ENCODE measurements around the gene SELENBP1.
"Not testable (repeated sequence)": the region's sequence is repeated elsewhere in the genome, so short reads cannot be mapped to it uniquely, and the experiment has no call there.

SELENBP1 gene

GRCh38 chr1:151364996-151365395, 7.5 kb downstream of the SELENBP1 start:
- no peak for DNase-seq
- Histone ChIP-seq H3K4me3 (ENCODE audit: low read depth, low read length) (no peak overlapping the region), H3K36me3 (replicated peaks) (no peaks in the 10 kb centered on the region), H3K27me3 (replicated peaks) (no peaks in the 10 kb centered on the region), H3K27ac (no peak overlapping the region)
- TF ChIP-seq, protein P1, sequence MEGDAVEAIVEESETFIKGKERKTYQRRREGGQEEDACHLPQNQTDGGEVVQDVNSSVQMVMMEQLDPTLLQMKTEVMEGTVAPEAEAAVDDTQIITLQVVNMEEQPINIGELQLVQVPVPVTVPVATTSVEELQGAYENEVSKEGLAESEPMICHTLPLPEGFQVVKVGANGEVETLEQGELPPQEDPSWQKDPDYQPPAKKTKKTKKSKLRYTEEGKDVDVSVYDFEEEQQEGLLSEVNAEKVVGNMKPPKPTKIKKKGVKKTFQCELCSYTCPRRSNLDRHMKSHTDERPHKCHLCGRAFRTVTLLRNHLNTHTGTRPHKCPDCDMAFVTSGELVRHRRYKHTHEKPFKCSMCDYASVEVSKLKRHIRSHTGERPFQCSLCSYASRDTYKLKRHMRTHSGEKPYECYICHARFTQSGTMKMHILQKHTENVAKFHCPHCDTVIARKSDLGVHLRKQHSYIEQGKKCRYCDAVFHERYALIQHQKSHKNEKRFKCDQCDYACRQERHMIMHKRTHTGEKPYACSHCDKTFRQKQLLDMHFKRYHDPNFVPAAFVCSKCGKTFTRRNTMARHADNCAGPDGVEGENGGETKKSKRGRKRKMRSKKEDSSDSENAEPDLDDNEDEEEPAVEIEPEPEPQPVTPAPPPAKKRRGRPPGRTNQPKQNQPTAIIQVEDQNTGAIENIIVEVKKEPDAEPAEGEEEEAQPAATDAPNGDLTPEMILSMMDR (IDR thresholded peaks at IDR 0.05; ENCODE audit: low read depth, low read length, missing control alignments): peak; percentile 22
- in situ Hi-C loops (cut with HindIII; ENCODE audit: low pct_ligation_motif_present, low sequenced_read_pairs): no loop called here

DNA sequence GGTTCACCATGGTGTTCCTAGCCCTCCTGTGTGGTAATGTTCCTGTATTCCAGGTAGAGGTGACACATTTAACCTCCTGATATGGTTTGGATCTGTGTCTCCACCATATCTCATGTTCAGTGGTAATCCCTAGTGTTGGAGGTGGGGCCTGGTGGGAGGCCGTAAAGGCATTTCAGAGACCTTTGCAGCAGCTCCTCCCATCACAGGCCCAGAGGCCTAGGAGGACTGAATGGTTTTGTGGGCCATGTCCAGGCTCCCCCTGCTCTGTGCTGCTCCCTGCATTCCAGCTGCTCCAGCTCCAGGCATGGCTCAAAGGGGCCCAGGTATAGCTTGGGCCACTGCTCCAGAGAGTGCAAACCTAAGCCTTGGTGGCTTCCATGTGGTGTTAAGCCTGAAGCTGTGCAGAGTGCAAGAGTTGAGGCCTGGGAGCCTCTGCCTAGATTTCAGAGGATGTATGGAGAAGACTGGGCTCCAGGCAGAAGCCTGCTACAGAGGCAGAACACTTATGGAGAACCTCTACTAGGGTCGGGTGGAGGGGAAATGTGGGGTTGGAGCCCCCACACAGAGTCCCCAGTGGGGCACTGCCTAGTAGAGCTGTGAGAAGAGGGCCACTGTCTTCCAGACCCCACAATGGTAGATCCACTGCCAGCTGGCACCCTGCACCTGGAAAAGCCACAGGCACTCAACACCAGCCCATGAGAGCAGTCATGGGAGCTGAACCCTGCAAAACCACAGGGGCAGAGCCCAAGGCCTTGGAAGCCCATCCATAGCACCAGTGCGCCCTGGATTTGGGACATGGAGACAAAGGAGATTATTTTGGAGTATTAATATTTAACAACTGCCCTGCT, 10.0 kb downstream of the SELENBP1 start:
- DNase-seq: no peak
- Histone ChIP-seq H3K27me3 (replicated peaks) (no peaks in the 10 kb centered on the region), H3K36me3 (replicated peaks) (no peaks in the 10 kb centered on the region), H3K4me3 (ENCODE audit: low read depth, low read length) (no peak overlapping the region), H3K27ac (no peak overlapping the region)
- in situ Hi-C loops (cut with HindIII; ENCODE audit: low pct_ligation_motif_present, low sequenced_read_pairs): no loop called here
- TF ChIP-seq, protein P1 (IDR thresholded peaks at IDR 0.05; ENCODE audit: low read depth, low read length, missing control alignments): no peak

GRCh38 chr1:151361883-151362282, 10.6 kb downstream of the SELENBP1 start:
- Histone ChIP-seq H3K27ac (no peak overlapping the region), H3K27me3 (replicated peaks) (no peaks in the 10 kb centered on the region), H3K4me3 (ENCODE audit: low read depth, low read length) (no peak overlapping the region), H3K36me3 (replicated peaks) (no peaks in the 10 kb centered on the region)
- in situ Hi-C loops (cut with HindIII; ENCODE audit: low pct_ligation_motif_present, low sequenced_read_pairs): no loop called here
- TF ChIP-seq, protein P1 (IDR thresholded peaks at IDR 0.05; ENCODE audit: low read depth, low read length, missing control alignments): no peak
- DNase-seq: no peak

GRCh38 chr1:151356696-151357095, 15.8 kb downstream of the SELENBP1 start:
- no peak for DNase-seq
- Histone ChIP-seq H3K4me3 (ENCODE audit: low read depth, low read length) (no peak overlapping the region), H3K36me3 (replicated peaks) (no peaks in the 10 kb centered on the region), H3K27me3 (replicated peaks) (no peaks in the 10 kb centered on the region), H3K27ac (no peak overlapping the region)
- TF ChIP-seq, protein P1 (IDR thresholded peaks at IDR 0.05; ENCODE audit: low read depth, low read length, missing control alignments): no peak
- in situ Hi-C loops (cut with HindIII; ENCODE audit: low pct_ligation_motif_present, low sequenced_read_pairs): no loop called here

DNA sequence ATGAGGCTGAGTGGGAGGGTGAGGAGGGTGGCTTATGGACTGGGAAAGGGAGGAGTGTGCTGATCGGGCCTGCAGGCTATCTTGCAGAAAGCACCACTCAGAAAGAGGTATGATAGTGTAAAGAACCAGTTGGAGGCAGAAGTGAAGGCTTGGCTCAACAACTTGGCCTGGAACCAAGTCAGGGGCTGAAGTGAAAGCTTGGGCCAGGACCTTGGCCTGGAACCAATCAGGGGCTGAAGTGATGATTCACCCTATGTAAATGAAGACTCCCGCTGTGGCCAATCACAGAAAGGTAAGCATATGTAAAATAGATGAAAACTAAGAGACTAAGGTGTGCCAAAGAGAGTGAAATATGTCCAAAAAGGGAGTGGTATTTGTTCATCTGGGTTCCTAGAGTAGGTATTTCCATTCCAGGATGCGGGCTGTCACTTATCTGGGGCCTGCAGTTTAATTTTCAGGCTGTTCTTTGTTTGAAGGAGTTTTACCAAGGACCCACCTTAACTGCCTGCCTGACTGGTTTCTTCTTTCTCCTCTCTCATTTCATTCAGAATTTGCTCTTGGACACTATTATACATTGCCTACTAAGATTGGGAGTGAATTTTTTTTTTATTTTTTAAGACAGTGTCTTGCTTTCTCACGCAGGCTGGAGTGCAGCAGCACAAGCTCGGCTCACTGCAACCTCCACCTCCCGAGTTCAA, 20.3 kb downstream of the SELENBP1 start:
- in situ Hi-C loops (cut with HindIII; ENCODE audit: low pct_ligation_motif_present, low sequenced_read_pairs): no loop called here
- no peaks in the 10 kb centered on the region for H3K27me3 ChIP-seq (replicated peaks)
- H3K36me3 ChIP-seq (replicated peaks): no peaks in the 10 kb centered on the region
- TF ChIP-seq, protein P1 (IDR thresholded peaks at IDR 0.05; ENCODE audit: low read depth, low read length, missing control alignments): no peak
- no peak overlapping the region for H3K27ac ChIP-seq
- no peak overlapping the region for H3K4me3 ChIP-seq (ENCODE audit: low read depth, low read length)
- DNase-seq: peak; percentile 34

GRCh38 chr1:151350323-151350722, 22.2 kb downstream of the SELENBP1 start:
- H3K36me3 ChIP-seq (replicated peaks); H3K27me3 ChIP-seq (replicated peaks); H3K4me3 ChIP-seq (ENCODE audit: low read depth, low read length); H3K27ac ChIP-seq; DNase-seq; in situ Hi-C loops (cut with HindIII; ENCODE audit: low pct_ligation_motif_present, low sequenced_read_pairs): not testable (repeated sequence)
